Stomach (tissue), 4 donors: Measurements from ENCODE around the gene ZNF653.

Experiments
- EP300 ChIP-seq: sonication (generic); formaldehyde crosslinking; IDR thresholded peaks from one replicate; pipeline ENCODE4 v1.6.1; 2017; ENCODE audit warnings: antibody characterized with exemption
- POLR2AphosphoS5 ChIP-seq, 3 donors: sonication (generic); formaldehyde crosslinking; IDR thresholded peaks; one replicate each; pipeline ENCODE4 v1.6.1; 2016; ENCODE audit warnings: antibody characterized with exemption in 3 of 3
- TF ChIP-seq, protein P1 (sequence below), 7 experiments: fragments of 450-650 bp in 4 of 7; fragments of 200-600 bp in 3 of 7; sonication (generic) in 3 of 7; IDR thresholded peaks; one replicate each; pipeline ENCODE4 v1.5.1; 2016 to 2019; ENCODE audit warnings: antibody characterized with exemption in 7 of 7, control low read depth in 2 of 7, mild to moderate bottlenecking in 1 of 7

- TF ChIP-seq POLR2AphosphoS5 (IDR thresholded peaks at IDR 0.05) (no peak), EP300 (no peak)
- TF ChIP-seq, protein P1, sequence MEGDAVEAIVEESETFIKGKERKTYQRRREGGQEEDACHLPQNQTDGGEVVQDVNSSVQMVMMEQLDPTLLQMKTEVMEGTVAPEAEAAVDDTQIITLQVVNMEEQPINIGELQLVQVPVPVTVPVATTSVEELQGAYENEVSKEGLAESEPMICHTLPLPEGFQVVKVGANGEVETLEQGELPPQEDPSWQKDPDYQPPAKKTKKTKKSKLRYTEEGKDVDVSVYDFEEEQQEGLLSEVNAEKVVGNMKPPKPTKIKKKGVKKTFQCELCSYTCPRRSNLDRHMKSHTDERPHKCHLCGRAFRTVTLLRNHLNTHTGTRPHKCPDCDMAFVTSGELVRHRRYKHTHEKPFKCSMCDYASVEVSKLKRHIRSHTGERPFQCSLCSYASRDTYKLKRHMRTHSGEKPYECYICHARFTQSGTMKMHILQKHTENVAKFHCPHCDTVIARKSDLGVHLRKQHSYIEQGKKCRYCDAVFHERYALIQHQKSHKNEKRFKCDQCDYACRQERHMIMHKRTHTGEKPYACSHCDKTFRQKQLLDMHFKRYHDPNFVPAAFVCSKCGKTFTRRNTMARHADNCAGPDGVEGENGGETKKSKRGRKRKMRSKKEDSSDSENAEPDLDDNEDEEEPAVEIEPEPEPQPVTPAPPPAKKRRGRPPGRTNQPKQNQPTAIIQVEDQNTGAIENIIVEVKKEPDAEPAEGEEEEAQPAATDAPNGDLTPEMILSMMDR (IDR thresholded peaks at IDR 0.05) = no peak
These were observed 44.6 kb upstream of the ZNF653 start for GRCh38 chr19:11550265-11550664.
